Spleen (tissue), 7 donors: Measurements from ENCODE around the gene SEL1L3.

Experiments used
- POLR2A ChIP-seq, 3 donors: fragments of 450-650 bp; IDR thresholded peaks; one replicate each; pipeline ENCODE4 v1.5.1; 2017; ENCODE audit warnings: antibody characterized with exemption in 3 of 3, mild to moderate bottlenecking in 1 of 3
- POLR2AphosphoS5 ChIP-seq, 3 donors: sonication (generic); formaldehyde crosslinking; IDR thresholded peaks; one replicate each; pipeline ENCODE4 v1.5.1; 2017; ENCODE audit warnings: antibody characterized with exemption in 3 of 3
- TF ChIP-seq, protein P1 (sequence below), 11 experiments: fragments of 200-600 bp in 7 of 11; fragments of 450-650 bp in 4 of 11; sonication (generic) in 4 of 11; IDR thresholded peaks in 8 of 11; conservative IDR thresholded peaks in 3 of 11; 1 replicate in 7 of 11; 2 replicates in 4 of 11; pipeline versions ENCODE4 v1.4.0 to v1.8.0; 2016 to 2021; ENCODE audit warnings: antibody characterized with exemption in 11 of 11, inconsistent platforms in 4 of 11, mild to moderate bottlenecking in 1 of 11
- donor health status: DM: no; HTN: no; CAD: no; lungs with moderate emphysema.
- donor health status: DM: no; HTN: no; CAD: no.
- donor health status: DM: no; HTN: no; CAD: no.

GRCh38 chr4:25703731-25704388 is 158.9 kb downstream of the SEL1L3 start:
- TF ChIP-seq, protein P1, sequence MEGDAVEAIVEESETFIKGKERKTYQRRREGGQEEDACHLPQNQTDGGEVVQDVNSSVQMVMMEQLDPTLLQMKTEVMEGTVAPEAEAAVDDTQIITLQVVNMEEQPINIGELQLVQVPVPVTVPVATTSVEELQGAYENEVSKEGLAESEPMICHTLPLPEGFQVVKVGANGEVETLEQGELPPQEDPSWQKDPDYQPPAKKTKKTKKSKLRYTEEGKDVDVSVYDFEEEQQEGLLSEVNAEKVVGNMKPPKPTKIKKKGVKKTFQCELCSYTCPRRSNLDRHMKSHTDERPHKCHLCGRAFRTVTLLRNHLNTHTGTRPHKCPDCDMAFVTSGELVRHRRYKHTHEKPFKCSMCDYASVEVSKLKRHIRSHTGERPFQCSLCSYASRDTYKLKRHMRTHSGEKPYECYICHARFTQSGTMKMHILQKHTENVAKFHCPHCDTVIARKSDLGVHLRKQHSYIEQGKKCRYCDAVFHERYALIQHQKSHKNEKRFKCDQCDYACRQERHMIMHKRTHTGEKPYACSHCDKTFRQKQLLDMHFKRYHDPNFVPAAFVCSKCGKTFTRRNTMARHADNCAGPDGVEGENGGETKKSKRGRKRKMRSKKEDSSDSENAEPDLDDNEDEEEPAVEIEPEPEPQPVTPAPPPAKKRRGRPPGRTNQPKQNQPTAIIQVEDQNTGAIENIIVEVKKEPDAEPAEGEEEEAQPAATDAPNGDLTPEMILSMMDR (IDR thresholded peaks at IDR 0.05 in 8 of 11, conservative IDR thresholded peaks at IDR 0.05 in 3 of 11) = no peak
- TF ChIP-seq POLR2A (IDR thresholded peaks at IDR 0.05) = no peak
- no peak for TF ChIP-seq POLR2AphosphoS5 (IDR thresholded peaks at IDR 0.05)
